ENCODE measurements around the gene DDX41. TPM values are rescaled to one million over a fixed set of nuclear protein-coding genes. Genes with fewer than 3 reads are reported as not detected.

The DDX41 gene
- total RNA-seq, 1 experiment from 2014 or later = 137 TPM

GRCh38 chr5:177552839-177553455, 36.2 kb upstream of the DDX41 start:
- Mint-ChIP-seq H3K4me1 (ENCODE audit: low read depth, unreplicated experiment) (peaks cover 13% of the 10 kb centered on the region), H3K36me3 (ENCODE audit: insufficient read depth, unreplicated experiment) (peaks cover 22% of the 10 kb centered on the region), H3K9me3 (ENCODE audit: unreplicated experiment) (no peaks in the 10 kb centered on the region), H3K27ac (ENCODE audit: unreplicated experiment) (peak overlapping the region; percentile 73), H3K4me3 (ENCODE audit: unreplicated experiment) (peak overlapping the region; percentile 81), H3K27me3 (ENCODE audit: insufficient read depth, unreplicated experiment) (no peaks in the 10 kb centered on the region)
- CTCF ChIA-PET = no interaction called here
- BruUV-seq (replicated peaks) = no TSS peak
- no peaks in the 10 kb centered on the region for H3K27me3 ChIP-seq (replicated peaks; ENCODE audit: control insufficient read depth, insufficient read depth, low read length)
- H3K9me3 ChIP-seq = no peaks in the 10 kb centered on the region
- H3K4me1 ChIP-seq = peaks cover 18% of the 10 kb centered on the region
- no peak for TF ChIP-seq CTCF (IDR thresholded peaks at IDR 0.05; ENCODE audit: insufficient read depth in 1 of 2, low read depth in 1 of 2, low read length in 1 of 2, severe bottlenecking in 1 of 2, unreplicated experiment in 1 of 2)
- DNase-seq = no peak
- peak overlapping the region; percentile 93 for H3K4me3 ChIP-seq (ENCODE audit: low read depth, low read length)
- intact Hi-C loops (cut with micrococcal nuclease; ENCODE audit: unreplicated experiment) = no loop called here
- H3K36me3 ChIP-seq (ENCODE audit: control insufficient read depth, insufficient read depth, low read length) = no peaks in the 10 kb centered on the region; the same call in 1 of the 2 replicates
- POLR2A ChIA-PET = interaction anchor here (0.6 kb wide), 1 partner anchor 46 kb away, joined by 13 read pairs; no protein-coding TSS in a partner anchor

DNA sequence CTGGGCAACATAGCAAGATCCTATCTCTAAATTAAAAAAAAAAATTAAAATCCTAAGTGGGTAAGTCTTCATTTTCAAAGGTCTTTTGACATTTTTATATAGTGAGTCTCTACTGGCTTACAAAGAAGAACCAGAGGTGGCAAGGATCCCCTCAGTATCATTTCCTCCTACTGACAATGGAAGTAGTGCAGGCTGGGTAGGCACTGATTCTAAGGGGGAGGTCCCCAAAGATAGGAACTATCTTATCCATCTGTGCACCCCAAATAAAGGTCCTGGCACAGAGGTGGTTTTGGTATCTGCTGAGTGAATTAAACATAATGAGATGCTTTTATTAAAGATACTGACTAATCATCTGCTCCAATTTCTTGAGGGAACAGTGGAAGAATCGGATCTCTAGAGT, 33.4 kb upstream of the DDX41 start:
- peaks cover 2% of the 10 kb centered on the region for H3K36me3 ChIP-seq (ENCODE audit: control insufficient read depth, insufficient read depth, low read length)
- CTCF ChIA-PET = interaction anchor here (0.7 to 1.2 kb wide), 2 partner anchors 11 to 230 kb away, joined by 3 to 4 read pairs; no protein-coding TSS in a partner anchor
- no peak overlapping the region for H3K27ac Mint-ChIP-seq (ENCODE audit: unreplicated experiment)
- DNase-seq = no peak
- H3K9me3 Mint-ChIP-seq (ENCODE audit: unreplicated experiment) = no peaks in the 10 kb centered on the region
- no TSS peak for BruUV-seq (replicated peaks)
- POLR2A ChIA-PET = no interaction called here
- no peaks in the 10 kb centered on the region for H3K9me3 ChIP-seq
- intact Hi-C loops (cut with micrococcal nuclease; ENCODE audit: unreplicated experiment) = no loop called here
- no peaks in the 10 kb centered on the region for H3K27me3 Mint-ChIP-seq (ENCODE audit: insufficient read depth, unreplicated experiment)
- no peaks in the 10 kb centered on the region for H3K27me3 ChIP-seq (replicated peaks; ENCODE audit: control insufficient read depth, insufficient read depth, low read length)
- no peak overlapping the region for H3K4me3 Mint-ChIP-seq (ENCODE audit: unreplicated experiment)
- H3K4me3 ChIP-seq (ENCODE audit: low read depth, low read length) = no peak overlapping the region
- H3K4me1 ChIP-seq = peaks cover 18% of the 10 kb centered on the region
- H3K36me3 Mint-ChIP-seq (ENCODE audit: insufficient read depth, unreplicated experiment) = peaks cover 36% of the 10 kb centered on the region
- TF ChIP-seq CTCF (IDR thresholded peaks at IDR 0.05; ENCODE audit: insufficient read depth in 1 of 2, low read depth in 1 of 2, low read length in 1 of 2, severe bottlenecking in 1 of 2, unreplicated experiment in 1 of 2) = no peak
- H3K4me1 Mint-ChIP-seq (ENCODE audit: low read depth, unreplicated experiment) = peaks cover 29% of the 10 kb centered on the region

- BruUV-seq (replicated peaks) = no TSS peak
- H3K4me1 Mint-ChIP-seq (ENCODE audit: low read depth, unreplicated experiment) = peaks cover 29% of the 10 kb centered on the region
- H3K4me1 ChIP-seq = peaks cover 14% of the 10 kb centered on the region
- intact Hi-C loops (cut with micrococcal nuclease; ENCODE audit: unreplicated experiment) = no loop called here
- no peaks in the 10 kb centered on the region for H3K27me3 Mint-ChIP-seq (ENCODE audit: insufficient read depth, unreplicated experiment)
- H3K4me3 Mint-ChIP-seq (ENCODE audit: unreplicated experiment) = no peak overlapping the region
- no peak for DNase-seq
- no peaks in the 10 kb centered on the region for H3K9me3 ChIP-seq
- no peaks in the 10 kb centered on the region for H3K27me3 ChIP-seq (replicated peaks; ENCODE audit: control insufficient read depth, insufficient read depth, low read length)
- H3K9me3 Mint-ChIP-seq (ENCODE audit: unreplicated experiment) = no peaks in the 10 kb centered on the region
- no peak for TF ChIP-seq CTCF (IDR thresholded peaks at IDR 0.05; ENCODE audit: insufficient read depth in 1 of 2, low read depth in 1 of 2, low read length in 1 of 2, severe bottlenecking in 1 of 2, unreplicated experiment in 1 of 2)
- peaks cover 2% of the 10 kb centered on the region for H3K36me3 ChIP-seq (ENCODE audit: control insufficient read depth, insufficient read depth, low read length)
- no peak overlapping the region for H3K4me3 ChIP-seq (ENCODE audit: low read depth, low read length)
- POLR2A ChIA-PET = interaction anchor here (0.6 kb wide), 1 partner anchor 144 kb away, joined by 3 read pairs; no protein-coding TSS in a partner anchor
- CTCF ChIA-PET = no interaction called here
- H3K27ac Mint-ChIP-seq (ENCODE audit: unreplicated experiment) = peak overlapping the region; percentile 33
- H3K36me3 Mint-ChIP-seq (ENCODE audit: insufficient read depth, unreplicated experiment) = peaks cover 32% of the 10 kb centered on the region
Observed at GRCh38 chr5:177548495-177548894, 31.7 kb upstream of the DDX41 start.

Measured in Caco-2 (cell line).